GM23338 (cell line): ENCODE results near the gene SF3B3.

Source experiments
- CTCF ChIP-seq, 2 experiments: fragments of 200-600 bp in 1 of 2; sonication (generic) in 1 of 2; conservative IDR thresholded peaks; 2 replicates each; pipeline versions ENCODE4 v1.5.1 to v1.6.1; 2016 to 2017; ENCODE audit warnings: antibody characterized with exemption in 2 of 2, low read depth in 2 of 2, mild to moderate bottlenecking in 2 of 2, moderate library complexity in 1 of 2
- ETS1 ChIP-seq: IDR thresholded peaks from 2 replicates; pipeline ENCODE4 v1.6.1; 2016; ENCODE audit warnings: antibody characterized with exemption
- EZH2 ChIP-seq: fragments of 200-600 bp; sonication (generic); IDR thresholded peaks from one replicate; pipeline ENCODE4 v1.8.0; 2017; ENCODE audit warnings: antibody characterized with exemption, mild to moderate bottlenecking, low read depth; ENCODE audit not compliant: unreplicated experiment
- POLR2AphosphoS5 ChIP-seq: IDR thresholded peaks from 2 replicates; pipeline ENCODE4 v1.6.1; 2016; ENCODE audit warnings: antibody characterized with exemption, low read depth
- REST ChIP-seq: IDR thresholded peaks from one replicate; pipeline ENCODE4 v1.6.1; 2018; ENCODE audit warnings: antibody characterized with exemption; ENCODE audit not compliant: unreplicated experiment
- STAT1 ChIP-seq: IDR thresholded peaks from one replicate; pipeline ENCODE4 v1.6.1; 2016; ENCODE audit warnings: antibody characterized with exemption; ENCODE audit not compliant: unreplicated experiment
- ZNF331 ChIP-seq: fragments of 250-450 bp; sonication (Bioruptor Pico); IDR thresholded peaks from 2 replicates; pipeline ENCODE4 v1.5.0; 2020; ENCODE audit warnings: low read depth, mild to moderate bottlenecking, moderate library complexity

- TF ChIP-seq CTCF (conservative IDR thresholded peaks at IDR 0.05; ENCODE audit: low read depth in 2 of 2) = no peak
- no peak for TF ChIP-seq EZH2
- no peak for TF ChIP-seq POLR2AphosphoS5
- TF ChIP-seq ETS1 = no peak
- TF ChIP-seq REST = no peak
- TF ChIP-seq STAT1 = no peak
- no peak for TF ChIP-seq ZNF331 (CRISPR knock-in tag)
Observed at GRCh38 chr16:70553645-70554044, 30.0 kb downstream of the SF3B3 start.
